Midbrain (tissue), 1 donor: Measurements from ENCODE around the gene NTN1.
"Not testable (repeated sequence)": the region's sequence is repeated elsewhere in the genome, so short reads cannot be mapped to it uniquely, and the experiment has no call there.

Source experiments
- DNase-seq: peaks from one replicate; lab custom pipeline; 2025; lab: John Stamatoyannopoulos, UW

NTN1 gene

GRCh38 chr17:9123594-9124553 is 102.6 kb downstream of the NTN1 start:
- DNase-seq: no peak

GRCh38 chr17:9124554-9124935 is 103.2 kb downstream of the NTN1 start:
- no peak for DNase-seq

DNA sequence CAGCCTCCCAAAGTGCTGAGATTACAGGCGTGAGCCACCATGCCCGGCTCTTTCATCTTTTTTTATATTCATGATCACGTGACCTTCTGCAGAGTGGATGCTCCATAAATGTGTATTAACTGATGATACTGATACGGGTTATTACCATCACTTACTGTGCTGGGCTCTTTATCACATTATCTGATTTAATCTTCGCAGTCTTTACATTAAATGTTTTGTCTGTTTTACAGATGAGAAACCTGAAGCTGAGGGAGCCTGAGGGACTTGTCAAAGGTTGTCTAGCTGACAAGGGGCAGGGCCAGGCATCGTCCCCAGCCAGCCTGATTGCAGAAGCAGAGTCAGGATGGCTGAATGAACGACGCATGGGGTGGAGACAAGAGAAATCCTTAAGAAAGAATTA is 104.4 kb downstream of the NTN1 start:
- DNase-seq: no peak

DNA sequence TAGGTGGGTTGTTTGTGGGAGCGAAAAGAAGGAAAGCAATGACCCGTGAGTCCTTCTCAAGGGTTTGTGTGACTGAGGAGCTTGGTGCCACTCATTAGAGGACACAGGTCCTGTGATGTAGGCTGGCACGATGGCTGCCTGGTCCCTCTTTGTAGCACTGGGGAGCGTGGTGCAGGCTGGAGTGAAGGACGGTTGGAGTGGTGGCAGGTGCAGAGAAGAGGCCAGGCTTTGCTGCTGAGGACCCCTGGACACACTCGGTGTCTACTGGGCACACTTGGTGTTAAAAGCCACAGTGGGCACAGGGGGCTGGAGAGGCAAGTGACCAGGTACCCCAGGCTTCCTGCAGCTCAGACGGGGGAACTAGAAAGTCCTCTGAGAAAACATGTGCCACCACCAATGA is 106.0 kb downstream of the NTN1 start:
- no peak for DNase-seq

DNA sequence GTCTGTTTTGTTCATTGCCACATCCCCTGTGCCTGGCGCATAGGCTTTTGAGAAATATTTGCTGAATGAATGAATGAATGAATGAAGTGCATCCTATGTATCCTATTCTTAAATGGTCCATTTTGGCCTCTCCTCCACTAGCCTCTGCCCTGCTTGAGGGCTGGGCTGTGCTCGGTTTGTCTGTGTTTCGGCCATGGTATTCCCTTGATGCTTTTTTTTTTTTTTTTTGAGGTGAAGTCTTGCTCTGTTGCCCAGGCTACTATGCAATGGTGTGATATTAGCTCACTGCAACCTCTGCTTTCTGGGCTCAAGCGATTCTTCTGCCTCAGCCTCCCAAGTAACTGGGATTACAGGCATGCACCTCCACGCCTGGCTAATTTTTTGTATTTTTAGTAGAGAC is 110.1 kb downstream of the NTN1 start:
- no peak for DNase-seq

DNA sequence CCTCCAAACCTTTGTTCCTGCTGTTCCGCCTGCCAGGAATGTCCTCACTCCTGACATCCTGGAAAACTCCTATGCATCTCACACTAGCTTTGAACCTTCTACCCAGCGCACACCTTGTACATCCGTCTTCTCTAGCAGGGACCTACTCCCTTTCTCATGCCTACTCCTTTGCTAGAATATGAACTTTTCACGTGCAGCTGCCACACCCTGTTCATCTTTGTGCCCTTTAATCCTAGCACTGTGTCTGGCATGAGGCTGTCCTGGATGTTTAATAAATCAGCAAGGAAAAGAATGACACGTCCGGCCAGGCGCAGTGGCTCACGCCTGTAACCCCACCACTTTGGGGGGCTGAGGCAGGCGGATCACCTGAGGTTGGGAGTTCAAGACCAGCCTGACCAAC is 111.0 kb downstream of the NTN1 start:
- no peak for DNase-seq

DNA sequence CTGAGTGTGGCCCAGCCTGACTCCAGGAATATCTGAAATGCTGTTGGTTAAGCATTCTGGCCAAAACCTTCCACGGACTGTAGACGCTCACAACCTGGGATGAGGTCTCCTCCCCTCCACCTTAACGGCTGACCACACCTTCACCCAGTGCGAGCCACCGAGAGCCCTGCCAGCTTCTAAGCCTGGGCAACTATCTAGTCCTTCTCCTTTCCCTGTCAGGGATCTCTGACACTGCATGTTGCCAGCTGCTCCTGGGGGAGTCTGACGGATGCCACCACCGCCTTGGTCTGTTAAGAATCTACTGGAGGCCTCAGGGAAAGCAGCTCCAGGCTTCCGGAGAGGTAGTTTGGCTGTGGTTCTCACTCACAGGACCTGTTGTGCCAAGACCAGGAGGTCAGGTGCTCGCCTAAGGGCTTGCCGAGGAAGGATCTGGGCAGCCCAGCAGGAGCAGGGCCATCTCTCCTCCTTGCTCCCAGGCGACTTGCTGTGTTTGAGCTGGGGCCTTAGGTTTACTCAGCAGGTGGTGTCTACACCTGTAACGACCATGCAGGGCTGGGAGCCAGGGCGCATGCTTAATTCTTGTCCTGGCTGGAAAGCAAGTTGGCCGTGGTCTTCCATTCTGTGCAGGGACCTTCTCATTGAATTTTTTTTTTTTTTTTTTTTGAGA is 111.8 kb downstream of the NTN1 start:
- no peak for DNase-seq

GRCh38 chr17:9138161-9138717 is 116.9 kb downstream of the NTN1 start:
- DNase-seq: no peak

DNA sequence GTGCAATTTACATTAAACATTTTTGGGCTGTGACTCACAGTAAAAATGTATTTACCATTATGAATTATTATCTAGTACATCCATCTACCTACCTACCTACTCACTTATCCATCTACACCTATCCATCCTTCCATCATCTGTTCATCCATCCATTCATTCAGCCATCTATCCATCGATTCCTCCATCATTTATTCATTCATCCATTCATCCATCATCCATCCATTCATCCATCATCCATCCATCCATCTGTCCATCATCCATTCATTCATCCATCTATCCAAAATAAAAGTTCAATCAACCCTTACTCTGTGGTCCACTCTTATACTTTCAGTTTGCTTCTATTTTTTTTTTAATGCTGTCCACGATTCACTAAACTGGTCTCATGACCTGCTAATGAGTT is 118.4 kb downstream of the NTN1 start:
- DNase-seq: no peak

DNA sequence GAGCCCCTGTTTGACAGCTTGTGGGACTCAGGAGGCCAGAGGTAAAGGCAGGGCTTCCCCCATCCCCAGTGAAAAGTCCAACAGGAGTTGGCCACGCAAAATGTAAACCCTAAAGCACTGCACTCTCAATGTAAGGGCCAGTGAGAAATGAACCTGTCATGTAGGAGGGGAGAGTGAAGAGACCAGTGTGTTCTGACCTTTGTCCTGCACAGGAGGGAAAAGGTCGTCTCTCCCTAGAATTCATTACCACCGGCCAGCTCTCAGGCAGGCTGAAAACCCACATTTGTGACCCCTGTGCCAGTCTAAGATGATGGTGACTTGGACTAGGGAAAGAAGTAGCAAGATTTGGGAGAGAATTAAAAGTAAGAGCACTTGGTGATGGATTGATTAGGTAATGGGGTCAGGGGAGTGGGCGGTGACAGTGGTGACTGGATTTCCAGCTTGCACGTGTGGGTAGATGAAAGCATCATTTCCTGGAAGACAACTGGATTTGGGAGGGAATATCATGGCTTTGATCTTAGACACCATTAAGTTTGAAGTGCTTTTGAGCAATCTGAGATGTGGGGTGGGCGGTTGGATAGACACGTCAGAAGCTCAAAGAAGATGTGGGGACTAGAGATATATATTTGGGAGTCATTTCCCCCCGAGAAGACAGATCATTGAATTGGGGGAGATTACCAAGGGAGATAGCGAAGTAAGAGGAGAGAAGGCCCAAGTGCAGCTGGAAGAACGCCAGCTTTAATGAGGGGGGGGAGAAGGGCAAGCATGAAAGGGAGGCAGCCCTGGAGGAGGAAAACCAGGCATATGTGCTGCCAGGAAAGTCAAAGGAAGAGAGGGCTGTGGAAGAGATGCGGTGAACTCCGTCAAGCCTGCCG is 119.5 kb downstream of the NTN1 start:
- no peak for DNase-seq

- no peak for DNase-seq
Observed at GRCh38 chr17:9141425-9141753, 120.1 kb downstream of the NTN1 start.

- DNase-seq: no peak
Observed at GRCh38 chr17:9142772-9143494, 121.6 kb downstream of the NTN1 start.

- no peak for DNase-seq
Observed at GRCh38 chr17:9144502-9145249, 123.4 kb downstream of the NTN1 start.

GRCh38 chr17:9146064-9146463 is 124.8 kb downstream of the NTN1 start:
- no peak for DNase-seq

DNA sequence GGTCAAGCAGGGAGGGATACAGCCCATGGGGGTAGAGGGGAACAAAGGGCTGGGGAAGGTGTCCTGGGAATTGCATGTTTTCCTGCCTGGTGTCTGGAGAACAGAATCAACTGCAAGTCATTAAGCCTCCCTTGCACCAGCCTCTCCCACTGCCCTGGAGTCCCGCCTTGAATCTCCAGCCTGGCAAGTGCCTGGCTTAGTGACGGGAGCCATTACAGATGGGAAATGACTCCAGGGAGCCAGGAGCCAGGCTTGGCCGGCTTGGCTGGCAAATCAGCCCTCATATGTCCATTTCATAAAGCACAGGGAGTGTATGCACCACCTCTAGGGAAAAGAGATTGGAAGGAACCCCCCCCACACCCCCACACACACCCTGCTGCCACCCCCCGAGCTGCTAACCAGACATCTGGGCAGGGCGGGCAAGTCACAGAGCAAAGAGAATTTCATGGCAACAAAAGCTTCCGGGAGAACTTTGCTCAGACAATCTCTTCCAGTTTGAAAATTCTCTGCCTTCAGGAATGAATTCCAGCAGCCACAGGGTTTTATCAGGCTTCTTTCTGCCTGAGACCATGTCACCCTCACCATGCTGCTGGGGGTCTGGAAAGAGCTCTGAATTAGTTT is 127.7 kb downstream of the NTN1 start:
- no peak for DNase-seq

- DNase-seq: no peak
Observed at GRCh38 chr17:9150446-9151090, 129.3 kb downstream of the NTN1 start.

- peak; percentile 17 for DNase-seq
Observed at GRCh38 chr17:9151091-9151490, 129.8 kb downstream of the NTN1 start.

GRCh38 chr17:9151740-9152139 is 130.4 kb downstream of the NTN1 start:
- not testable (repeated sequence) for DNase-seq

DNA sequence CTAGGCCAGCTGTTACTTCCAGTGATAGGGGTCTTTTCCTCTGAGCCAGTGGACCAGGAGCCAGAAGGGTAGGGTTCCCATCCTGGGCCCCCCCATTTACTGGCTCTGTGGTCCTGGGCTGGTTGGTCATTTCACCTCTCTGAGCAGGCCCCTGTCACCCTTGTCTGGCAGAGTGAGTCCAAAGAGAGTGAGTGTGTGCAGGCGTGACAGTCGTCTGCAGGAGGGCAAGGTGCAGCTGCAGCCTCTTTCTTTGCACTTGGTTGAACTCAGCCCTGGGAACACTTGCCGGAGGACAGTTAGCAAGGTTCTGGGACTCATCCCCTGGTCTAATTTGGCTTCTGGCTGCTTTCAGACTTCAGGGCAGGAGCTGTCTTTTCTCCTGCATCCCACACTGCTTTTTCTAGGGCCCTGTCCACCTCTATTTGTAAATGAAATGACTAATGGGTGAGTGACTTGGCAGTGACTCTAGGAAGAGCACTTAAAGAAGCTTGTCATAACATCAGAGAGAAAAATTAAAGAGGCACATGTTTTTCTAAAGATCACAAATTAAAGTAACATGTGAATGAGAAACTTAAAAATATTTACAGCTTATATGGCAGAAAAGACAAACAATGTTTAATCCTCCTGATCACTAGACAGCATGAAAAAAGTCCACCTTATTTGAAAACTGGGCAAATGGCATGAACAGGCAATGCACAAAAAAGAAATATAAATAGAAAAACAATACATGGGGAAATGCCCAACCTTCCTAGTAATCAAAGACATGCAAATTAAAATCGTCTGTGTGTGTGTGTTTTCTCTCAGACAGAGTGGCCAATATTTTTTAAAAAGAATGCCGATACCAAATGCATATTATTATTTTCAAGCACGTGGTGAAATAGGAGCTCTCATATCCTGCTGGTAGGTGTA is 137.5 kb downstream of the NTN1 start:
- no peak for DNase-seq
